ENCODE measurements around the gene PTK6. TPM values are rescaled to one million over a fixed set of nuclear protein-coding genes. Genes with fewer than 3 reads are reported as not detected.

The PTK6 gene
- total and polyA plus RNA-seq, 2 of the 13 experiments (the other 11 are each of a cell fraction or from before 2014, with no cell fraction given), result 0.08 TPM; not detected in 1

DNA sequence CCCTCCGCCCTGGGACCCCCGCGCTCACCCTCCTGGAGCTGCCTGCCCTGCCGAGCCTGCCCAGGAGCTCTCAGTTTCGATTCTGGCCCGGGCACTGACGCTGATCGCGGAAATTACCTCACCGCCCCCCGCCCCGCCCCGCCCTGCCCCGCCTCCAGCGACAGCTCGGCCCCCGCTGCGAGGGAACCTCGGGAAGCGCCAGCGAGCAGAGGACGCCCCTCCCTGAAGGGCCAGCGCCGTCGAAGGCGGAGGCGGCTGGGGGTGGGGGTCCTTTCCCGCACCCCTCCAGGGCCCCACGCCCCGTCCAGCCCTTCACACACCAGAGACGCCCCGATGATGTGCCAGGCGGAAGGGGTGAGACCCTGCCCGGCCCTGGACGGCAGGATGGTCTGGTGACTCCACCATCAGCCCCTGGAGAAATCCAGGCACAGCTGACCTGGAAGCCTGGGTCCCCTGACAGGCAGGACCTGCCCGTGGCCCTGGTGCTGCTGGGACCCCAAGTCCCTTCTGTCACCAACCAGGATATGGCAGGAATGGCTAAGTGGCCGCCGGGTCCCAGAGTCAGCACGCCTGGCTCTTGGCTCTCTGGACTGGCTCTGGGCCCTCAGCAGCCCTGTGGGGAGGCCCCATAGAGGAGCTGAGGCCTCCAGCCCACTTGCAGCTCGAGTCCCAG, 37.1 kb upstream of the PTK6 start, which contains the start of gene HELZ2 (continued):
- TF ChIP-seq, protein P1, sequence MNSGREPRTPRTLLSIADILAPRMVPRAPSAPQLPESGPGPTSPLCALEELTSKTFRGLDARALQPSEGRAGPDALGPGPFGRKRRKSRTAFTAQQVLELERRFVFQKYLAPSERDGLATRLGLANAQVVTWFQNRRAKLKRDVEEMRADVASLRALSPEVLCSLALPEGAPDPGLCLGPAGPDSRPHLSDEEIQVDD (CRISPR knock-in tag; IDR thresholded peaks at IDR 0.05; ENCODE audit: borderline replicate concordance), result peak; percentile 28; the same call in 1 of the 2 replicates
- TF ChIP-seq, protein P2, sequence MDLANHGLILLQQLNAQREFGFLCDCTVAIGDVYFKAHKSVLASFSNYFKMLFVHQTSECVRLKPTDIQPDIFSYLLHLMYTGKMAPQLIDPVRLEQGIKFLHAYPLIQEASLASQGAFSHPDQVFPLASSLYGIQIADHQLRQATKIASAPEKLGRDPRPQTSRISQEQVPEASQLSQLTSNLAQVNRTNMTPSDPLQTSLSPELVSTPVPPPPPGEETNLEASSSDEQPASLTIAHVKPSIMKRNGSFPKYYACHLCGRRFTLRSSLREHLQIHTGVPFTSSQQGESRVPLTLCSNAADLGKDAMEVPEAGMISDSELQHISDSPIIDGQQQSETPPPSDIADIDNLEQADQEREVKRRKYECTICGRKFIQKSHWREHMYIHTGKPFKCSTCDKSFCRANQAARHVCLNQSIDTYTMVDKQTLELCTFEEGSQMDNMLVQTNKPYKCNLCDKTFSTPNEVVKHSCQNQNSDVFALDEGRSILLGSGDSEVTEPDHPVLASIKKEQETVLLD (CRISPR knock-in tag; IDR thresholded peaks at IDR 0.05; ENCODE audit: low read depth), result no peak
- peak; percentile 69; the same call in 1 of the 2 replicates for TF ChIP-seq HOXD1 (CRISPR knock-in tag; IDR thresholded peaks at IDR 0.05)
- TF ChIP-seq, protein P3, sequence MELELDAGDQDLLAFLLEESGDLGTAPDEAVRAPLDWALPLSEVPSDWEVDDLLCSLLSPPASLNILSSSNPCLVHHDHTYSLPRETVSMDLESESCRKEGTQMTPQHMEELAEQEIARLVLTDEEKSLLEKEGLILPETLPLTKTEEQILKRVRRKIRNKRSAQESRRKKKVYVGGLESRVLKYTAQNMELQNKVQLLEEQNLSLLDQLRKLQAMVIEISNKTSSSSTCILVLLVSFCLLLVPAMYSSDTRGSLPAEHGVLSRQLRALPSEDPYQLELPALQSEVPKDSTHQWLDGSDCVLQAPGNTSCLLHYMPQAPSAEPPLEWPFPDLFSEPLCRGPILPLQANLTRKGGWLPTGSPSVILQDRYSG (CRISPR knock-in tag; IDR thresholded peaks at IDR 0.05), result no peak
- peak; percentile 56; the same call in 1 of the 2 replicates for TF ChIP-seq ZNF253 (CRISPR knock-in tag; IDR thresholded peaks at IDR 0.05; ENCODE audit: borderline replicate concordance)
- peak; percentile 55; the same call in 1 of the 2 replicates for TF ChIP-seq ERF (CRISPR knock-in tag; IDR thresholded peaks at IDR 0.05)
- peak; percentile 70 for TF ChIP-seq ZFX (CRISPR knock-in tag; IDR thresholded peaks at IDR 0.05; ENCODE audit: low read depth)
- peak in 1 of 2 experiments; percentile 85; a peak in 2 of 4 replicates for TF ChIP-seq POLR2A (IDR thresholded peaks at IDR 0.05; ENCODE audit: insufficient read depth in 1 of 2, low read depth in 2 of 2, low read length in 2 of 2)
- TF ChIP-seq ZNF282 (IDR thresholded peaks at IDR 0.05; ENCODE audit: partially characterized antibody), result no peak
- no peak for TF ChIP-seq ZNF878 (CRISPR knock-in tag; IDR thresholded peaks at IDR 0.05)
- TF ChIP-seq ZNF343 (CRISPR knock-in tag; IDR thresholded peaks at IDR 0.05), result no peak
- peak; percentile 28 for TF ChIP-seq FOSL2 (CRISPR knock-in tag; IDR thresholded peaks at IDR 0.05)
- TF ChIP-seq, protein P4, sequence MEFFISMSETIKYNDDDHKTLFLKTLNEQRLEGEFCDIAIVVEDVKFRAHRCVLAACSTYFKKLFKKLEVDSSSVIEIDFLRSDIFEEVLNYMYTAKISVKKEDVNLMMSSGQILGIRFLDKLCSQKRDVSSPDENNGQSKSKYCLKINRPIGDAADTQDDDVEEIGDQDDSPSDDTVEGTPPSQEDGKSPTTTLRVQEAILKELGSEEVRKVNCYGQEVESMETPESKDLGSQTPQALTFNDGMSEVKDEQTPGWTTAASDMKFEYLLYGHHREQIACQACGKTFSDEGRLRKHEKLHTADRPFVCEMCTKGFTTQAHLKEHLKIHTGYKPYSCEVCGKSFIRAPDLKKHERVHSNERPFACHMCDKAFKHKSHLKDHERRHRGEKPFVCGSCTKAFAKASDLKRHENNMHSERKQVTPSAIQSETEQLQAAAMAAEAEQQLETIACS (CRISPR knock-in tag; IDR thresholded peaks at IDR 0.05), result no peak
- TF ChIP-seq ZNF546 (CRISPR knock-in tag; conservative IDR thresholded peaks at IDR 0.05), result no peak; the same call in 1 of the 2 replicates
- peak; percentile 89 for TF ChIP-seq ARHGAP35 (CRISPR knock-in tag; IDR thresholded peaks at IDR 0.05; ENCODE audit: borderline replicate concordance)
- TF ChIP-seq ZNF367 (CRISPR knock-in tag; IDR thresholded peaks at IDR 0.05; ENCODE audit: borderline replicate concordance), result peak; percentile 37; the same call in 1 of the 2 replicates
- TF ChIP-seq KLF6 (CRISPR knock-in tag; IDR thresholded peaks at IDR 0.05), result no peak
- no peak for TF ChIP-seq ZNF44 (CRISPR knock-in tag; IDR thresholded peaks at IDR 0.05)
- TF ChIP-seq, protein P5, sequence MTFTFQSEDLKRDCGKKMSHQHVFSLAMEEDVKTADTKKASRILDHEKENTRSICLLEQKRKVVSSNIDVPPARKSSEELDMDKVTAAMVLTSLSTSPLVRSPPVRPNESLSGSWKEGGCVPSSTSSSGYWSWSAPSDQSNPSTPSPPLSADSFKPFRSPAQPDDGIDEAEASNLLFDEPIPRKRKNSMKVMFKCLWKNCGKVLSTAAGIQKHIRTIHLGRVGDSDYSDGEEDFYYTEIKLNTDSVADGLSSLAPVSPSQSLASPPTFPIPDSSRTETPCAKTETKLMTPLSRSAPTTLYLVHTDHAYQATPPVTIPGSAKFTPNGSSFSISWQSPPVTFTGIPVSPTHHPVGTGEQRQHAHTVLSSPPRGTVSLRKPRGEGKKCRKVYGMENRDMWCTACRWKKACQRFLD (CRISPR knock-in tag; IDR thresholded peaks at IDR 0.05; ENCODE audit: borderline replicate concordance), result no peak
- no peak for TF ChIP-seq TBL1XR1 (IDR thresholded peaks at IDR 0.05; ENCODE audit: borderline replicate concordance, low read length, partially characterized antibody)
- TF ChIP-seq ZNF496 (CRISPR knock-in tag; IDR thresholded peaks at IDR 0.05; ENCODE audit: insufficient replicate concordance), result no peak
- TF ChIP-seq, protein P6, sequence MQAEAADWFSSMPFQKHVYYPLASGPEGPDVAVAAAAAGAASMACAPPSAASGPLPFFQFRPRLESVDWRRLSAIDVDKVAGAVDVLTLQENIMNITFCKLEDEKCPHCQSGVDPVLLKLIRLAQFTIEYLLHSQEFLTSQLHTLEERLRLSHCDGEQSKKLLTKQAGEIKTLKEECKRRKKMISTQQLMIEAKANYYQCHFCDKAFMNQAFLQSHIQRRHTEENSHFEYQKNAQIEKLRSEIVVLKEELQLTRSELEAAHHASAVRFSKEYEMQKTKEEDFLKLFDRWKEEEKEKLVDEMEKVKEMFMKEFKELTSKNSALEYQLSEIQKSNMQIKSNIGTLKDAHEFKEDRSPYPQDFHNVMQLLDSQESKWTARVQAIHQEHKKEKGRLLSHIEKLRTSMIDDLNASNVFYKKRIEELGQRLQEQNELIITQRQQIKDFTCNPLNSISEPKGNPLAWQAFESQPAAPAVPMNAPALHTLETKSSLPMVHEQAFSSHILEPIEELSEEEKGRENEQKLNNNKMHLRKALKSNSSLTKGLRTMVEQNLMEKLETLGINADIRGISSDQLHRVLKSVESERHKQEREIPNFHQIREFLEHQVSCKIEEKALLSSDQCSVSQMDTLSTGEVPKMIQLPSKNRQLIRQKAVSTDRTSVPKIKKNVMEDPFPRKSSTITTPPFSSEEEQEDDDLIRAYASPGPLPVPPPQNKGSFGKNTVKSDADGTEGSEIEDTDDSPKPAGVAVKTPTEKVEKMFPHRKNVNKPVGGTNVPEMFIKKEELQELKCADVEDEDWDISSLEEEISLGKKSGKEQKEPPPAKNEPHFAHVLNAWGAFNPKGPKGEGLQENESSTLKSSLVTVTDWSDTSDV (CRISPR knock-in tag; IDR thresholded peaks at IDR 0.05), result peak; percentile 83

Data from HepG2 (cell line).